AG04449 (cell line): ENCODE results near the gene SLC24A3.

Experiments used
- CTCF ChIA-PET: fragments of 350-600 bp; formaldehyde crosslinking; extraction: SDS; loops from one replicate; lab custom pipeline; 2021; ENCODE audit warnings: antibody characterized with exemption; lab: Yijun Ruan, JAX
- POLR2A ChIA-PET: fragments of 400-600, 350-600 bp; formaldehyde crosslinking; extraction: SDS; loops from one replicate; lab custom pipeline; 2020; ENCODE audit warnings: antibody characterized with exemption, inconsistent platforms; lab: Yijun Ruan, JAX
- DNase-seq: peaks from one replicate; pipeline ENCODE4 v3.0.0-alpha.2; 2010; ENCODE audit warnings: low read depth, low spot score
- H3K4me3 ChIP-seq: 2 replicates; pipeline ENCODE4 v1.5.1; 2011; ENCODE audit warnings: low read depth, mild to moderate bottlenecking, control low read depth, low read length
- CTCF ChIP-seq: IDR thresholded peaks from one replicate; pipeline ENCODE4 v1.5.1; 2011; ENCODE audit warnings: mild to moderate bottlenecking, moderate library complexity, low read length, control low read depth, inconsistent platforms; ENCODE audit not compliant: insufficient read depth; ENCODE audit errors: missing control alignments

Gene SLC24A3

GRCh38 chr20:19456595-19457395 is 244.4 kb downstream of the SLC24A3 start:
- DNase-seq: no peak
- H3K4me3 ChIP-seq: no peak overlapping the region
- ChIA-PET POLR2A (no interaction called here), CTCF (no interaction called here)
- TF ChIP-seq CTCF: no peak

- ChIA-PET POLR2A (no interaction called here), CTCF (no interaction called here)
- H3K4me3 ChIP-seq: no peak overlapping the region
- no peak for TF ChIP-seq CTCF
- no peak for DNase-seq
Observed at GRCh38 chr20:19457611-19458010, 245.2 kb downstream of the SLC24A3 start.

GRCh38 chr20:19460386-19460785 is 247.9 kb downstream of the SLC24A3 start:
- ChIA-PET CTCF (no interaction called here), POLR2A (no interaction called here)
- peak; percentile 10 for DNase-seq
- no peak overlapping the region for H3K4me3 ChIP-seq
- TF ChIP-seq CTCF: no peak

- ChIA-PET POLR2A (no interaction called here), CTCF (interaction anchor here (1.2 kb wide), 1 partner anchor 12 kb away, joined by 3 read pairs; no protein-coding TSS in a partner anchor)
- H3K4me3 ChIP-seq: no peak overlapping the region
- no peak for TF ChIP-seq CTCF
- no peak for DNase-seq
Observed at GRCh38 chr20:19462491-19462890, 250.0 kb downstream of the SLC24A3 start.

- TF ChIP-seq CTCF: no peak
- H3K4me3 ChIP-seq: no peak overlapping the region
- POLR2A ChIA-PET: no interaction called here
- DNase-seq: no peak
- CTCF ChIA-PET: no interaction called here
Observed at GRCh38 chr20:19463597-19463996, 251.2 kb downstream of the SLC24A3 start.

GRCh38 chr20:19465536-19465935 is 253.1 kb downstream of the SLC24A3 start:
- POLR2A ChIA-PET: no interaction called here
- TF ChIP-seq CTCF: no peak
- no peak overlapping the region for H3K4me3 ChIP-seq
- DNase-seq: no peak
- CTCF ChIA-PET: interaction anchor here (1.0 to 1.1 kb wide), 2 partner anchors 16 to 252 kb away, joined by 3 read pairs; no protein-coding TSS in a partner anchor
